NCI-H2107 treated with DMSO at 0.1 percent for 48 hours (cell line): ENCODE results near the gene PKIG.

ENCODE experiments used
- DNase-seq: peaks from one replicate; lab custom pipeline; 2025; ENCODE audit not compliant: unreplicated experiment; lab: John Stamatoyannopoulos, UW

Gene PKIG

GRCh38 chr20:44594730-44595129 is 12.4 kb downstream of the PKIG start:
- no peak for DNase-seq

- DNase-seq: no peak
Observed at GRCh38 chr20:44596010-44596409, 13.6 kb downstream of the PKIG start.

- no peak for DNase-seq
Observed at GRCh38 chr20:44596876-44597275, 14.5 kb downstream of the PKIG start.

DNA sequence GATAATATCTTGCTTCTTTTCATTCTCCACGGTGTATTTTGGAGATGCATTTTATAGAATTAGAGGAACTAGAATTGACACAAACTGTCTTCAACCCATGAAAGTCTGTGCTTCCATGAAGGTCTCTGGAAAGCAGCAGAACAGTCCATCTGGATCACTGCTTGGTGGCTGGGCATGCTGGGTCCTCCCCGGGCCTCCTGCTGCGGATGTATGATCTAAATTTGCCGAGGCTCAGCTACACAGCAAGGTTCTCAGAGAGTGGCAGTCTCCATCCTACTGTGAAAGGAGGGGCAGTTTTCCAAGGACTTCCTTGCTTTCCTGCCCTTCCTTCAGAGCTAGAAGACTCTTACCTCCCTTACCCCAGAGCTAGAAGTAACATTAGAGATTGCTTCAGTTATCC is 15.1 kb downstream of the PKIG start:
- DNase-seq: no peak

DNA sequence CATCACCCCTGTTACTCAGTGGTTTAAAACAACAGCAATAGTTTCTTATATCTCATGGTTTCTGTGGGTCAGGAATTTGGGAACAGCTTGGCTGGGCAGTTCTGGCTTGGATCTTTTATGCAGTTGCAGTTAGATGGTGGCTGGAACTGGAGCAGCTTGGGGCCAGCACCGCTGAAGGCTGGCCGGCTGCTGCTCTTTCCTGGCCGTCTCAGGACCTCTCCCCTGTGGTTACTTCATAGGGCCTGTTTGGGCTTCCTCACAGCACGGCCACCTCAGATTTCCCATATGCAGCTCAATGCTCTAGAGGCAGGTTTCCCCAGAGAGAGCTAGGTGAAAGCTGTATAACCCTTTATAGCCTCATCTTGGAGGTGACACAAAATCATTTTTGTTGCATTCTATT is 15.6 kb downstream of the PKIG start:
- DNase-seq: no peak

DNA sequence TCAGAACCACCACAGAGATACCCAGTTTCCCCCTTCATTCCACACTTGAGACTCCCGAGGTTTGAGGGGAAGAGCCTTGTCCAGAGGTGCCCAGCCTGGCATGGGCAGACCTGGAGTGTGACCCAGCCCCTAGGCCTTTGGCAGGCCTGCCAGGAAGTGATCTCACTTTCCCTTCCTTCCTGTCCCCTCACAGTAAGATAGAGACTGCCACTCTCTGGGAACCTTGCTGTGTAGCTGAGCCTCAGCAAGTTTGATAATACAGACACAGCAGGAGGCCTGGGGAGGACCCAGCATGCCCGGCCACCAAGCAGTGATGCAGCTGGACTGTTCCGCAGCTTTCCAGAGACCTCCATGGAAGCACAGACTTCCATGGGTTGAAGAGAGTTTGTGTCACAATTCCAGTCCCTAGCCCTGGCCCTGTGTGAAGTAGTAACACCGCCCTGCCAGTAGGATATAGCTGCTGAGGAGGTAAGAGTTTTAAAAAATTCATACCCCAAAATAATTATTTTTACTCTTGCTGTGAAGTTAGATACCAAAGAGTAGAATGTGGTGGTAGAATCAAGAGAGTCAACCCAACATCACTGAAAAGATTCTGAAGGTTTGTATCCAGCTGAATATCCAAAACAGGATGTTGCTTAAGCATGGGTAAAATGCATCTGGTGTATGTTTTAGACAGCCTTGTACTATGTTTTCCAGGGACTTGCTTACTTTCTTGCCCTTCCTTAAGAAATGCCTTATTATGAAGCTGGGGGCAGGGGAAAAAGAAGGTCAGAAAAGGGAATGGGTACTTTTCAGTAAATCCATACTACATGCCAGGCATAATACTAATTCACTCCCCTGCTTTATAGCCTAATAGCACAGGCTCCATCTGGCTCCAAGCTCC is 16.3 kb downstream of the PKIG start:
- DNase-seq: no peak

- no peak for DNase-seq
Observed at GRCh38 chr20:44599715-44600114, 17.3 kb downstream of the PKIG start.

GRCh38 chr20:44600301-44600700 is 17.9 kb downstream of the PKIG start:
- no peak for DNase-seq

GRCh38 chr20:44600758-44601201 is 18.4 kb downstream of the PKIG start:
- DNase-seq: no peak

DNA sequence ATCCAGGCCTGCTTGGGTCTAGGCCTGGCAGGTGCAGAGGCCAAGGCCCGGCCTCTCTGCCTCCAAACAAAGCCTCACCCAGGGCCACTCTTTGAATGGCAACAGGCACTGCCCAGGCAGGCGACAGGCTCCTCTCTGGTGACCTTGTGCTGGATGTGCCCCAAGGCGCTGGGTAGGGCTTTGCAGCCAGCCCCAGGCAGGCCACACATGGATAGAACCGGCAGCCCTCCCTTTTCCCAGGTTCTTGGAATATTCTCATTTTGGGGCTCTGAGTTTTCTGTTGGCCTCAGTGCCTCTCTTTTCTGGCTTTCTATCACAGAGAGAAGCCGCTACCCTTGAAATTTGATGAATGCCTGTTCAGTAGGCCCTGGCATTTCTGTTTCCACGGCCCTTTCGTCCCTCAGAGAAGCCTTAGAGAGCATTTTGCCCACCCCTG is 18.9 kb downstream of the PKIG start:
- DNase-seq: no peak

GRCh38 chr20:44601801-44602204 is 19.4 kb downstream of the PKIG start:
- no peak for DNase-seq

- no peak for DNase-seq
Observed at GRCh38 chr20:44603327-44603726, 20.9 kb downstream of the PKIG start.

GRCh38 chr20:44606725-44607441 is 24.5 kb downstream of the PKIG start:
- DNase-seq: no peak

DNA sequence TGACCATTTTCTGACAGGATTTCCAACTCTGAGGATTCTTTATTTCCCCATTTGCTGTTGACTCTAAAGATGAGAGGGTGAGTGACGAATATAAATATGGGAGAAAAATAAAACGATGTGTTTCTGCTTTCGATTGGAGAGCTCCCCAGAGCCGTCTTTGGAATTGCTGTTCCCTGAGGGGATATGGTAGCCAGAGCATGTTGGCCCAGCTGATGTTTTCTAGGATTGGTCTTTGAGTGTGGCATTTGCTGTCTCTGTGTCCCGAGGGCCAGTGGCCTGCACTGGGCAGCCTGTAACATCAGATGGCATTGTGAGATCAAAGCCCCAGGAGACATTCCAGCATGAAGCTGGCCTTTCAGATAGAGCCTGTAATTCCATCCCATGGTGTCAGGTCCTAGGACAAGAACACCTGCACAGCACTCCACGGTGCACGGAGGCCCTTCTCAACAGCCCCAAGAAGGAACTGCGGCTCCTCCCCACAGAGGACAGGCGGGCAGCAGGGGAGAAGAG is 26.7 kb downstream of the PKIG start:
- no peak for DNase-seq

DNA sequence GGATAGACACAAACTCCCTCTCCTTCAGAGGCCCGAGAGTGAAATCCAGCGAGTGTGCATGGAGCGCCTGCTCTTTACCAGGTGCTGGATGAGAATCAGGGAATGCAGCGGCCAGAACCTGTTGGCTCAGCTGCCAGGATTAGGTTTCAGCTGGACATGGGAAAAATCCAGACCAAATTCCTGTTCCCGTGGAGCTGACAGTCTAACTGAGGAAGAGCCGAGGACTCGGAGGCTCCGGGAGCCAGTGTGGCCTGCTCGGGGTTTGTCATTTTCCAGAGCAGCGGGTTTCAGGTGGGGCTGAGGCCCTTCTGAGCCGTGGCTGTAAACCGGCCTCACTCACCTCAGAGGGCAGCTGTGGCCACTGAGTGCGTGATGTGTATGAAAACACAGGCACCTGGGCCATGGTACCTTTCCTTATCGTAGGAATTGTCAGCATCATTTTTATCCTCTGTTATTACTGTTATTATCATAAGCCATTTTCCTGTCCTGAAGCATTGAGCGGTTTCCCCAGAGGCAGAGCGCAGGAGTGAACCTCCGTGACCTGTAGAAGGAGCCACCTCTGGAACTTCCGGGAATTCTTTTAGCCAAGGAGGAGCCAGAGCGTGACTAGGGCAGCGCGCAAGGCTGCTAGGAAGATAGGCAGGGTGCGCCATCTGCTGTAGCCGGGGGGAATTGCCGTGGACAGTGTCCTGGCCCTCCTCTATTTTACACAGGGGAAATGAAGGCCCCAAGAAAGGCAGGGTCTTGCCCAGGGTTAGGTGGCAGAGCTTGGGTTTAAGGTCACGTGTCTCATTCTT is 27.3 kb downstream of the PKIG start:
- DNase-seq: peak; percentile 48

DNA sequence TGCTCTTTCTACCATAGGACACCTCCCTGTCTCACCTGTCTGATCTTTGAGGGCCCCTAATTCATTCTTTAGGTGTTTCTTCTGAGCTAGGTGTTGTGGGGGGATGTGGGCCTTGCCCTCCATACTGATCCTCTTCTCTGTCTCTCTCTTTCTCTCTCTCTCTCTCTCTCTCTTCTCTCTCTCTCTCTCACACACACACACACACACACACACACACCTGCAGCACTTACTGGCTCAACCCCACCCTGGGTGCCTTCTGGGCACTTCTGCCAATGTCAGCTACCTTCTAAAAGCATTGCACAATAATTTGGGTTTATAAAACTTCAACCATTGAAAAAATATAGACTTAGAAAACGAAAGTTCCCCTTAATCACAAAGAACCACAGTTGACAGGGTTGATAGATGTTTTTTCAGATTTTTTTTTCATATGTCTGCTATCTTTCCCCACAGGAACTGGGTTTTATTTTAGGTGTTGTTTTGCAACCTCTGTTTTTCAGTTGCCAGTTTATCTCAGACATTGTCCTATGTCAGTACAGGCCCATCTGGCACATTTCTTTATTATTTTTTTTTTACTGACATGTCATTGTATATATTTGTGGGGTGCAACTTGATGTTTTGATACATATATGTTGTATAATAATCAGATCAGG is 28.1 kb downstream of the PKIG start:
- no peak for DNase-seq

GRCh38 chr20:44613575-44613974 is 31.2 kb downstream of the PKIG start:
- DNase-seq: no peak

- DNase-seq: no peak
Observed at GRCh38 chr20:44614525-44614924, 32.1 kb downstream of the PKIG start.

- no peak for DNase-seq
Observed at GRCh38 chr20:44615169-44615791, 32.9 kb downstream of the PKIG start.

GRCh38 chr20:44615876-44616603 is 33.7 kb downstream of the PKIG start:
- no peak for DNase-seq
